Kasumi-1 (cell line): Measurements from ENCODE around the gene TOB2.

Experiments
- DNase-seq, 2 experiments: peaks; one replicate each; lab custom pipeline; 2025; lab: John Stamatoyannopoulos, UW

Gene TOB2

GRCh38 chr22:41387341-41387740 lies 59.3 kb downstream of the TOB2 start:
- peak in 1 of 2 experiments; percentile 34 for DNase-seq

- no peak for DNase-seq
Observed at GRCh38 chr22:41384128-41384527, 62.5 kb downstream of the TOB2 start.
